HAP-1 (cell line): ENCODE results near the gene OSBPL10.
"Not testable (repeated sequence)": the region's sequence is repeated elsewhere in the genome, so short reads cannot be mapped to it uniquely, and the experiment has no call there.

Experiments
- DNase-seq, 2 experiments: peaks; one replicate each; pipeline ENCODE4 v3.0.0-alpha.2; 2016 to 2020; ENCODE audit warnings: low spot score in 2 of 2
- H3K27me3 ChIP-seq: fragments of 250-450 bp; sonication (Bioruptor Pico); 2 replicates; pipeline ENCODE4 v1.5.1; 2020; ENCODE audit warnings: low read depth, mild to moderate bottlenecking, moderate library complexity
- H3K36me3 ChIP-seq: fragments of 250-450 bp; sonication (Bioruptor Pico); replicated peaks from 2 replicates; pipeline ENCODE4 v1.5.1; 2020; ENCODE audit warnings: mild to moderate bottlenecking
- H3K4me1 ChIP-seq: fragments of 250-450 bp; sonication (Bioruptor Pico); 2 replicates; pipeline ENCODE4 v1.5.1; 2020; ENCODE audit warnings: mild to moderate bottlenecking
- H3K4me3 ChIP-seq: fragments of 250-450 bp; sonication (Bioruptor Pico); 2 replicates; pipeline ENCODE4 v1.5.1; 2020; ENCODE audit warnings: mild to moderate bottlenecking, moderate library complexity
- H3K9me3 ChIP-seq: fragments of 250-450 bp; sonication (Bioruptor Pico); 2 replicates; pipeline ENCODE4 v1.5.1; 2020; ENCODE audit warnings: mild to moderate bottlenecking, moderate library complexity
- in situ Hi-C: fragments of 300-500 bp; cut with MboI; formaldehyde crosslinking; loops from 3 replicates; pipeline ENCODE4 v1.14.3; 2020; ENCODE audit warnings: low sequenced_read_pairs, inconsistent platforms, mixed read lengths

Gene OSBPL10, protein sequence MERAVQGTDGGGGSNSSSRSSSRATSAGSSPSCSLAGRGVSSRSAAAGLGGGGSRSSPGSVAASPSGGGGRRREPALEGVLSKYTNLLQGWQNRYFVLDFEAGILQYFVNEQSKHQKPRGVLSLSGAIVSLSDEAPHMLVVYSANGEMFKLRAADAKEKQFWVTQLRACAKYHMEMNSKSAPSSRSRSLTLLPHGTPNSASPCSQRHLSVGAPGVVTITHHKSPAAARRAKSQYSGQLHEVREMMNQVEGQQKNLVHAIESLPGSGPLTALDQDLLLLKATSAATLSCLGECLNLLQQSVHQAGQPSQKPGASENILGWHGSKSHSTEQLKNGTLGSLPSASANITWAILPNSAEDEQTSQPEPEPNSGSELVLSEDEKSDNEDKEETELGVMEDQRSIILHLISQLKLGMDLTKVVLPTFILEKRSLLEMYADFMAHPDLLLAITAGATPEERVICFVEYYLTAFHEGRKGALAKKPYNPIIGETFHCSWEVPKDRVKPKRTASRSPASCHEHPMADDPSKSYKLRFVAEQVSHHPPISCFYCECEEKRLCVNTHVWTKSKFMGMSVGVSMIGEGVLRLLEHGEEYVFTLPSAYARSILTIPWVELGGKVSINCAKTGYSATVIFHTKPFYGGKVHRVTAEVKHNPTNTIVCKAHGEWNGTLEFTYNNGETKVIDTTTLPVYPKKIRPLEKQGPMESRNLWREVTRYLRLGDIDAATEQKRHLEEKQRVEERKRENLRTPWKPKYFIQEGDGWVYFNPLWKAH

GRCh38 chr3:31981206-31982181 lies at the start of gene OSBPL10, which contains the start of gene ZNF860:
Gene OSBPL10 (minus strand): TSS chr3:31981262. CDS start chr3:31981179, 83 bp downstream.
Gene ZNF860 (plus strand): TSS chr3:31981750. CDS start chr3:31989080, 7,330 bp downstream.
- no peaks in the 10 kb centered on the region for H3K27me3 ChIP-seq
- H3K4me1 ChIP-seq = peaks cover 9% of the 10 kb centered on the region
- in situ Hi-C loops = no loop called here
- peak; percentile 90 to 92 for DNase-seq
- no peaks in the 10 kb centered on the region for H3K9me3 ChIP-seq
- H3K4me3 ChIP-seq = peak within 1 kb of the TSS; percentile 68
- H3K36me3 ChIP-seq = no peaks in the 10 kb centered on the region

GRCh38 chr3:32026593-32026992 lies 45.5 kb upstream of the OSBPL10 start:
- no peaks in the 10 kb centered on the region for H3K36me3 ChIP-seq
- H3K4me1 ChIP-seq = no peaks in the 10 kb centered on the region
- no peak for DNase-seq
- H3K27me3 ChIP-seq = no peaks in the 10 kb centered on the region
- H3K4me3 ChIP-seq = no peak overlapping the region
- in situ Hi-C loops = loop anchor here (10.0 kb wide), 1 partner anchor 108 kb away; no protein-coding TSS in a partner anchor
- no peaks in the 10 kb centered on the region for H3K9me3 ChIP-seq

- DNase-seq = no peak
- H3K4me1 ChIP-seq = no peaks in the 10 kb centered on the region
- no peaks in the 10 kb centered on the region for H3K36me3 ChIP-seq
- no peaks in the 10 kb centered on the region for H3K9me3 ChIP-seq
- H3K4me3 ChIP-seq = no peak overlapping the region
- no peaks in the 10 kb centered on the region for H3K27me3 ChIP-seq
- in situ Hi-C loops = loop anchor here (10.0 kb wide), 1 partner anchor 112 kb away; no protein-coding TSS in a partner anchor
Observed at GRCh38 chr3:32022947-32023346, 41.9 kb upstream of the OSBPL10 start.

DNA sequence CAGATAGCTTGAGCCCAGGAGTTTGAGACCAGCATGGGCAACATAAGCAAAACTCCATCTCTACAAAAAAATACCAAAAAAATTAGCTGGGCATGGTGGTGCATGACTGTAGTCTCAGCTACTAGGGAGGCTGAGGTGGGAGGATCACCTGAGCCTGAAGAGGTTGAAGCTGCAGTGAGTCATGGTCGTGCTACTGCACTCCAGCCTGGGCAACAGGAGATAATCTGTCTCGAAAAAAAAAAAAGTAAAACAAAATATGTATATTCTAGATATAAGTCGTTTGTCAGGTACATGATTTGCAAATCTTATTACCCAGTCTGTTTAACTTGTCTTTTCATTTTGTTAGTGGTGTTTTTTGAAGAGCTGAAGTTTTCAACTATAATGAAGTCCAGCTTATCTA lies 40.7 kb upstream of the OSBPL10 start:
- no peak for DNase-seq
- no peaks in the 10 kb centered on the region for H3K9me3 ChIP-seq
- no peaks in the 10 kb centered on the region for H3K36me3 ChIP-seq
- H3K27me3 ChIP-seq = no peaks in the 10 kb centered on the region
- H3K4me1 ChIP-seq = no peaks in the 10 kb centered on the region
- no peak overlapping the region for H3K4me3 ChIP-seq
- in situ Hi-C loops = loop anchor here (10.0 kb wide), 1 partner anchor 113 kb away; no protein-coding TSS in a partner anchor

DNA sequence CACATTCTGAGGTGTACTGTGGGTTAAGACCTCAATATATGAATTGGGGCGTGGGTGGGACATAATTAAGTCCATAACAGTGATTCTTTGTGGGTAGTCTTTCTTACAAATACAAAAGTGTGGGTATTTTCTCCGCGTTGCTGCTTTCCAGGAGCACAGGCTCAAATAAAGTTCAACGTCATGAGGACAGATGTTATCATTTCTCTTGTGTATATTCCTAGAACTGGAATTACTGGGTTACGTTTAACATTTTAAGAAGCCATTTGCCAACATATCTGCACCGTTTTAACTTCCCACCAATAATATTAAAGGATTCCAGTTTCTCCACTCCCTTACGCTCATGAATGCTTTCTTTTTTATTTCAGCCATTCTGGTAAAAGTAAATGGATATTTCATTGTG lies 40.1 kb upstream of the OSBPL10 start:
- no peaks in the 10 kb centered on the region for H3K9me3 ChIP-seq
- no peaks in the 10 kb centered on the region for H3K4me1 ChIP-seq
- H3K4me3 ChIP-seq = no peak overlapping the region
- in situ Hi-C loops = loop anchor here (10.0 kb wide), 1 partner anchor 114 kb away; no protein-coding TSS in a partner anchor
- no peaks in the 10 kb centered on the region for H3K36me3 ChIP-seq
- H3K27me3 ChIP-seq = no peaks in the 10 kb centered on the region
- no peak for DNase-seq

DNA sequence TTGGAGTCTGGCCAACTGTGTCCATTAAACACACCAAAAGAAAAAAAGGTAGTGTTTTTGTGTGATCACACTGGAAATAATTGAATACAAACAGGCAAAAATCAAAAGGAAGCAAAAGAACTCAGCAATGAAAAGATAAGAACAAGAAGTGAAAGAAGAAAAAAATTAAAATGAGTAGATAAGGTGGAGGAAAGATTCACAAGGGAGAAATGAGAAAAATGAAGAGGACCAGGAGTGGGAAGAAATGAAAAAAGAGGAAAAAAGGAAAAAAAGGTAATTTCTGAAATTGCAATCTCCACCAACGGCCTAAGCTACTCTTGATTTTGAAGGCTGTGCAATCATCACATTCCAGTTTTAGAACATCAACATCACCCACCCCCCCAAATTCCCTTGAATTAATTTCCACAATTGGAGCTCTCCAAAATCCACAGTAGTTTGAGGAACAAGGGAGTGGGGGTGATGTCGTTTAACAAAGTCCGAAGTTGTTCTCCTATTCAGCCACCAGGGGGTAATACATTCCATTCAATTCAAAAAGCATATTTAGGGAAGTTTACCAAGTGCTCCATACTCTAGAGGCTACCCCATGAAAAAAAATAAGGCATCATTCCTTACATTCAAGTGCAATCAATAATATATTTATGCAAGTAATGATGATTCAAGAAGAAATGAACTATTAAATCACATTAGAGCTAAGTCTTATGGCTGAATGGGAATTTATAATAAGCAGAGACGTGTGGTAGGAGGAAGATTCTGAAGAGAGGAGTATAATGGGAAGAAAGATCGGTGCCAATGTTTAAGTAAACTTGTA lies 37.9 kb upstream of the OSBPL10 start:
- DNase-seq = peak; percentile 10 to 63
- in situ Hi-C loops = no loop called here
- no peaks in the 10 kb centered on the region for H3K36me3 ChIP-seq

DNA sequence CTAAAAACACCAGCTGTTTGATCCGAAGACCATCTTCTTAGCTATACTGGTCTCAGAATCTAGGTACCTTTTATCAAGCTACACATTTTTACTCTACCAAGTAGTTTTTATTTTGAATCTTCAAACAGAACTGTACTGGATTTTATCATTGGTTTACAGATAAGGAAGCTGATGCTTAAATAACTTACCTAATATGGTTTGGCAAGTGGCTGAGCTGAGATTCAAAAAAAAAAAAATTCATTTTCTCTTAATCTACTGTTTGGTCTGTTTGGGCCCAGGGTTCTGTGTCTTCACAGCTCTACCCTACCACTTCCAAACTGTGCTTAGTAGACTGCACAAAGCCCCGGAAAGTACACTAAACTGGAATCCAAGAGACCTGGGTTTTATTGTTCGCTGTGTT lies 36.2 kb upstream of the OSBPL10 start:
- Histone ChIP-seq H3K4me3 (no peak overlapping the region), H3K36me3 (no peaks in the 10 kb centered on the region), H3K4me1 (no peaks in the 10 kb centered on the region), H3K27me3 (no peaks in the 10 kb centered on the region), H3K9me3 (no peaks in the 10 kb centered on the region)
- DNase-seq = no peak
- in situ Hi-C loops = no loop called here

More for the DNA sequence above, 37.9 kb upstream of the OSBPL10 start:
- no peak overlapping the region for H3K4me3 ChIP-seq
- no peaks in the 10 kb centered on the region for H3K27me3 ChIP-seq
- no peaks in the 10 kb centered on the region for H3K4me1 ChIP-seq
- H3K9me3 ChIP-seq = no peaks in the 10 kb centered on the region

DNA sequence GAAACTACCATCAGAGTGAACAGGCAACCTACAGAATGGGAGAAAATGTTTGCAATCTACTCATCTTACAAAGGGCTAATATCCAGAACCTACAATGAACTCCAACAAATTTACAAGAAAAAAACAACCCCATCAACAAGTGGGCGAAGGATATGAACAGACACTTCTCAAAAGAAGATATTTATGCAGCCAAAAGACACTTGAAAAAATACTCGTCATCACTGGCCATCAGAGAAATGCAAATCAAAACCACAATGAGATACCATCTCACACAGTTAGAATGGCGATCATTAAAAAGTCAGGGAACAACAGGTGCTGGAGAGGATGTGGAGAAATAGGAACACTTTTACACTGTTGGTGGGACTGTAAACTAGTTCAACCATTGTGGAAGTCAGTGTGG lies 34.6 kb upstream of the OSBPL10 start:
- in situ Hi-C loops, H3K4me3 ChIP-seq, H3K9me3 ChIP-seq, H3K27me3 ChIP-seq, H3K4me1 ChIP-seq, H3K36me3 ChIP-seq, DNase-seq: not testable (repeated sequence)

DNA sequence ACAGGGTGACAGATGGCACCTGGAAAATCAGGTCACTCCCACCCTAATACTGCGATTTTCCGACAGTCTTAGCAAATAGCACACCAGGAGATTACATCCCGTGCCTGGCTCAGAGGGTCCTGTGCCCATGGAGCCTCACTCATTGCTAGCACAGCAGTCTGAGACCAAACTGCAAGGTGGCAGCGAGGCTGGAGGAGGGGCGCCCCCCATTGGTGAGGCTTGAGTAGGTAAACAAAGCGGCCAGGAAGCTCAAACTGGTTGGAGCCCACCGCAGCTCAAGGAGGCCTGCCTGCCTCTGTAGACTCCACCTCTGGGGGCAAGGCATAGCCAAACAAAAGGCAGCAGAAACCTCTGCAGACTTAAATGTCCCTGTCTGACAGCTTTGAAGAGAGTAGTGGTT lies 29.6 kb upstream of the OSBPL10 start:
- in situ Hi-C loops, H3K4me1 ChIP-seq, H3K27me3 ChIP-seq, H3K9me3 ChIP-seq, H3K4me3 ChIP-seq, H3K36me3 ChIP-seq: not testable (repeated sequence)
- DNase-seq = peak in 1 of 2 experiments; percentile 9

DNA sequence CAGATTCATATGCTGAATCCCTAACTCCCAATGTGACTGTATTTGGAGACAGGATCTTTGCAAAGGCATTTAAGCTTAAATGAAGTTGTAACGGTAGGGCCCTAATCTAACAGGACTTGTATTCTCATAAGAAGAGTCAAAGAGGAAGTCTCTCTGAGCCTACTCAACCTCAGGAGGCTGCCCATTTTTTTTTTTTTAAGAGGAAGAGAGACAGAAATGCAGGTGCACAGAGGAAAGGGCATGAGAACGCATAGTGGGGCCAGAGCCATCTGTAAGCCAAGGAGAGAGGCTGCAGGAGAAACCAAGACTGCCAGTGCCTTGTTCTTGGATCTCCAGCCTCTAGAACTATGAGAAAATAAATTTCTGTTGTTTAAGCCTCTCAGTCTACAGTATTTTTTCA lies 28.9 kb upstream of the OSBPL10 start:
- in situ Hi-C loops = no loop called here
- Histone ChIP-seq H3K4me3 (no peak overlapping the region), H3K27me3 (no peaks in the 10 kb centered on the region), H3K9me3 (no peaks in the 10 kb centered on the region), H3K36me3 (no peaks in the 10 kb centered on the region), H3K4me1 (no peaks in the 10 kb centered on the region)
- no peak for DNase-seq

GRCh38 chr3:32009101-32009500 lies 28.0 kb upstream of the OSBPL10 start:
- Histone ChIP-seq H3K27me3 (no peaks in the 10 kb centered on the region), H3K4me3 (no peak overlapping the region), H3K4me1 (no peaks in the 10 kb centered on the region), H3K36me3 (no peaks in the 10 kb centered on the region), H3K9me3 (no peaks in the 10 kb centered on the region)
- DNase-seq = no peak
- in situ Hi-C loops = no loop called here

DNA sequence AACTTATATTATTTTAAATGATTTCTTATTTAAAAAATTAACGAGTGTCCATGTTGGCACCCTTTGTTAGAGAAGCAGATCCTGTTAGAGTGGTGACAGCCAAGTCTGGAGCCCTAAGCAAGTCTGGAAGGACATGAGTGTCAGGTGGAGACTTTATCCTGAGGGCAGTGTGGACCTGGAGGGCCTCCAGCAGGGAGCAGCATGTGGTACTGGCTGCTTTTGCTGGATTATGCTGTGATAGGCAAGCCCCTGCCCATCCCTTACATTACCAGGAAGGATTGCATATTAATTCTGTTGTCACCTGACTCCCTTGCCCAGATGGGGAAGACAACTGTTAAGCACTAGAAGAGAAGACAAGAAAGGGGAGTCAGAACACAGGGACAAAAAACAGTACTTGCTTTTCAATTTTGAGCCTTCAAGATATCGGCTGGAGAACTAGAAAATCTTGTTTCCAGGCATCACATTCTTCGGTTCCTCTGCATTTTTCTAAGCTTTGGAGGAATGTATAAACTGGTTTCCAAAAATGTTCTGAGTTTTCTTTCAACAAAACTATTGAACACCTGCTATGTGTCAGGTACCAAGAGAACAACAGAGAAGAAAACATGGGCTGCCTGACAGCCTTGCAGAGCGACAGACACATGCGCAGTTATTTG lies 23.2 kb upstream of the OSBPL10 start:
- no peaks in the 10 kb centered on the region for H3K4me1 ChIP-seq
- H3K9me3 ChIP-seq = no peaks in the 10 kb centered on the region
- H3K27me3 ChIP-seq = no peaks in the 10 kb centered on the region
- H3K36me3 ChIP-seq = no peaks in the 10 kb centered on the region
- peak in 1 of 2 experiments; percentile 17 for DNase-seq
- in situ Hi-C loops = no loop called here
- H3K4me3 ChIP-seq = no peak overlapping the region
